BE2C (cell line): Measurements from ENCODE around the gene IL4R.

Source experiments
- DNase-seq: peaks from one replicate; pipeline ENCODE4 v3.0.0-alpha.2; 2020
- H3K27me3 ChIP-seq: fragments of 250-450 bp; sonication (Bioruptor Pico); 2 replicates; pipeline ENCODE4 v1.5.1; 2020; ENCODE audit warnings: mild to moderate bottlenecking
- H3K36me3 ChIP-seq: fragments of 250-450 bp; sonication (Bioruptor Pico); 2 replicates; pipeline ENCODE4 v1.5.1; 2020; ENCODE audit warnings: mild to moderate bottlenecking
- H3K4me1 ChIP-seq: fragments of 250-450 bp; sonication (Bioruptor Pico); 2 replicates; pipeline ENCODE4 v1.5.1; 2020
- H3K4me3 ChIP-seq: 2 replicates; pipeline ENCODE4 v1.5.1; 2011; ENCODE audit warnings: low read depth, low read length
- H3K9me3 ChIP-seq: fragments of 250-450 bp; sonication (Bioruptor Pico); 2 replicates; pipeline ENCODE4 v1.5.1; 2020
- TF ChIP-seq, protein P1 (sequence below): IDR thresholded peaks from 2 replicates; pipeline ENCODE4 v1.5.1; 2012; ENCODE audit warnings: mild to moderate bottlenecking, low read depth, low read length

The IL4R gene

DNA sequence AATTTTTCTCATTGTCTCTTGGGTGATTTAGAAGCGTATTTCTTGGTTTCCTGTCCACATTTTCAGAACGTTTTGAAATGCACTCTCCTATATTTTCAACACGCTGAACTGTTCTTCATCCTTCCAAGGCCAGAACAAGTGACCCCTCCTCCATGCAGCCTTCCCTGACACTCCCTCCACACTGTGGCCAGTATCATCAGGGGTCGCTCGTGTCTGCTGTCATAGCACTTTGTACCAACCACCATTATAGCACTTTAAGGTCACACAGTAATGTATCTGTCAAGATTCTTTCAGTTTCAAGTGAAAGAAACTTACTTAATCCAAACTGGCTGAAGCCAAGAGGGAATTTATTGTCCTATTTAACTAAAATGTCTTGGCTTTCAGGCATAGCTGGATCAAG, 70.7 kb downstream of the IL4R start:
- no peaks in the 10 kb centered on the region for H3K4me1 ChIP-seq
- DNase-seq = no peak
- H3K4me3 ChIP-seq = no peak overlapping the region
- TF ChIP-seq, protein P1, sequence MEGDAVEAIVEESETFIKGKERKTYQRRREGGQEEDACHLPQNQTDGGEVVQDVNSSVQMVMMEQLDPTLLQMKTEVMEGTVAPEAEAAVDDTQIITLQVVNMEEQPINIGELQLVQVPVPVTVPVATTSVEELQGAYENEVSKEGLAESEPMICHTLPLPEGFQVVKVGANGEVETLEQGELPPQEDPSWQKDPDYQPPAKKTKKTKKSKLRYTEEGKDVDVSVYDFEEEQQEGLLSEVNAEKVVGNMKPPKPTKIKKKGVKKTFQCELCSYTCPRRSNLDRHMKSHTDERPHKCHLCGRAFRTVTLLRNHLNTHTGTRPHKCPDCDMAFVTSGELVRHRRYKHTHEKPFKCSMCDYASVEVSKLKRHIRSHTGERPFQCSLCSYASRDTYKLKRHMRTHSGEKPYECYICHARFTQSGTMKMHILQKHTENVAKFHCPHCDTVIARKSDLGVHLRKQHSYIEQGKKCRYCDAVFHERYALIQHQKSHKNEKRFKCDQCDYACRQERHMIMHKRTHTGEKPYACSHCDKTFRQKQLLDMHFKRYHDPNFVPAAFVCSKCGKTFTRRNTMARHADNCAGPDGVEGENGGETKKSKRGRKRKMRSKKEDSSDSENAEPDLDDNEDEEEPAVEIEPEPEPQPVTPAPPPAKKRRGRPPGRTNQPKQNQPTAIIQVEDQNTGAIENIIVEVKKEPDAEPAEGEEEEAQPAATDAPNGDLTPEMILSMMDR = no peak
- H3K9me3 ChIP-seq = no peaks in the 10 kb centered on the region
- no peaks in the 10 kb centered on the region for H3K27me3 ChIP-seq
- no peaks in the 10 kb centered on the region for H3K36me3 ChIP-seq

DNA sequence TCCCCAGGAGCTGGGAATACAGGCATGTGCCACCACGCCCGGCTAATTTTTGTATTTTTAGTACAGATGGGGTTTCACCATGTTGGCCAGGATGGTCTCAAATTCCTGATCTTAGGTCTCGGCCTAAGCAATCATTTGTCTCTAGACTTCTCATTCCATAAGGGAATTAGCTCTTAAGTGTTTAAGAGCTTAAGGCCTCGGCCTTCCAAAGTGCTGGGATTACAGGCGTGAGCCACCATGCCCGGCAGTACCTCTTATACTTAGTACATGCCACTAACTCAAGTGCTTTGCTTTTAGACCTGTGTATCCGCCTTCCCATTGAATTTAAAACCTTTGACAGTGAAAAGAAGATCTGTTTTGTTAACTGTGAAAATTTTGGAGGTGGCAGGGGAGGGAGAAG, 71.6 kb downstream of the IL4R start:
- Histone ChIP-seq H3K9me3 (no peaks in the 10 kb centered on the region), H3K4me1 (no peaks in the 10 kb centered on the region), H3K36me3 (no peaks in the 10 kb centered on the region), H3K27me3 (no peaks in the 10 kb centered on the region), H3K4me3 (no peak overlapping the region)
- TF ChIP-seq, protein P1 = no peak
- DNase-seq = no peak

DNA sequence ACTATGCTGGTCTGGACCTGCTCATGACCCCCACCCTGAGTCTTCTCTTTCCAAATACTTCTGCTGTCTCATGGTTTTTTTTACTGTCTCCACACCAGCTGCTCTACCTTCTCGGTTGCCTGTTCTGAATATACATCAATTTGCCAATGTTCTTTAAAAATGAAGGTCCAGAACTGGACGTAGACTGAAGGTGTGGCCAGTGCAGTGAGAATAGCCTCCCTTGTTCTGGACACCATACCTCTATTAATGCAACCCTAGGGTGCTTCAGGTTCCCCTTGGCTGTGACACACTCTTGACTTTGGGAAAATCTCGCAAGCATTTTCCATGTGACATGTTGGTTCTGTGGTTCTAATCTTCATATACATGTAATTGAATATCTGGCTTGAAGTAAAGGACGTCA, 72.9 kb downstream of the IL4R start:
- Histone ChIP-seq H3K4me1 (no peaks in the 10 kb centered on the region), H3K36me3 (no peaks in the 10 kb centered on the region), H3K9me3 (no peaks in the 10 kb centered on the region), H3K27me3 (no peaks in the 10 kb centered on the region), H3K4me3 (no peak overlapping the region)
- DNase-seq = no peak
- TF ChIP-seq, protein P1 = no peak

DNA sequence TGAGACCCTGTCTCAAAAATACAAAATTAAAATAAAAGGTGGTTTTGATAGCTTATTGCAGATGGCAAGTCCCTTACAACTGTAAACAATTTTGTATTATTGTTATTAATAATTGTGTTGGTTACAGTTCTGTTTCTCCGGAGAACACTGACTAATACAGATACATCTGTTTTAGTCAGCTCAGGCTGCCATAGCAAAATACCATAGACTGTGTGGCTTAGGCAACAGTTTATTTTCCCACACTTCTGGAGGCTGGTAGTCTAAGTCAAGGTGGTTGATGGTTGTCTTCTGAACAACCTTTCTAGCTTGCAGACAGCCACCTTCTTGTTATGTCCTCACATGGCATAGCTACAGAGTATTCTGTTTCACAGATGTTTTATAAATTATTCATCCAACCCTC, 74.0 kb downstream of the IL4R start:
- TF ChIP-seq, protein P1 = no peak
- DNase-seq = no peak
- Histone ChIP-seq H3K4me1 (no peaks in the 10 kb centered on the region), H3K36me3 (no peaks in the 10 kb centered on the region), H3K9me3 (no peaks in the 10 kb centered on the region), H3K4me3 (no peak overlapping the region), H3K27me3 (no peaks in the 10 kb centered on the region)

DNA sequence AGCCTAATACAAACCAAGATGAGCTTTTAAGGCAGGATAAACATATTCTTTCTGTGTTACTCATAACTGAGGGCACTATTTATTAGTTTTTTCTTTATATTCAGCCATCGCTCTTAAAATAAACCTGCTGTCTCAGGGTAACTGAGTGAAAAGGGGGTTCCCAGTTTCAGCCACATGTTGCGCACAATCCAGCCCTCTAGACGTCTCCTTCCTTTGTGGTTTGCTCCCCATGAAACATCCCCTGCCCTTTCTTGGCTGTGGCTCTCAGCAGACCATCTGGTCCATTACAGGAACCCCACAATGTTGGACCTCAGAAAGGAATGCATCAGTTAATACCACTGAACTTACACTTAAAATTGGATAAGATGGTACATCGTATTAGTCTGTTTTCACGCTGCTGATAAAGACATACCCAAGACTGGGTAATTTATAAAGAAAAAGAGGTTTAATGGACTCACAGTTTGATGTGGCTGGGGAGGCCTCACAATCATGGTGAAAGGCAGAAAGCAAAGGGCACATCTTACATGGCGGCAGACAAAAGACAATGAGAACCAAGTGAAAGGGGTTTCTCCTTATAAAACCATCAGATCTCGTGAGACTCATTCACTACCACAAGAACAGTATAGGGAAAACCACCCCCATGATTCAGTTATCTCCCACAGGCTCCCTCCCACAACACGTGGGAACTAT, 75.6 kb downstream of the IL4R start:
- H3K36me3 ChIP-seq = no peaks in the 10 kb centered on the region
- H3K4me1 ChIP-seq = no peaks in the 10 kb centered on the region
- TF ChIP-seq, protein P1 = no peak
- no peaks in the 10 kb centered on the region for H3K27me3 ChIP-seq
- H3K4me3 ChIP-seq = no peak overlapping the region
- H3K9me3 ChIP-seq = no peaks in the 10 kb centered on the region
- DNase-seq = no peak

DNA sequence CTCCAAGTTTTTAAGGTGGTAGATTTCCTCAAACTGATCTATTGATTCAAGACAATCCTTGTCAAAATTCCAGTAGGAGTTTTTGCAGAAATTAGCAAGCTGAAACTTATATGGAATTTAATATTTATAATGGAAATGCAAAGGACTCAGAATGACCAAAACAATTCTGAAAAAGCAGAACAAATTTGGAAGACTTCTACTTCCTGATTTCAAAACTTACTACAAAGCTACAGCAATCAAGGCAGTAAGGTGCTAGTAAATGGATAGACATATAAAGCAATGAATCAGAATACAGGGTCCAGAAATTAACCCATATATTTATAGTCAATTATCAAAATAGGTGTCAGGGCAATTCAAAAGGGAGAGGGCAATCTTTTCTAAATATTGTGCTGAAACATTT, 76.4 kb downstream of the IL4R start:
- Histone ChIP-seq H3K27me3 (no peaks in the 10 kb centered on the region), H3K36me3 (no peaks in the 10 kb centered on the region), H3K4me1 (no peaks in the 10 kb centered on the region), H3K9me3 (no peaks in the 10 kb centered on the region), H3K4me3 (no peak overlapping the region)
- TF ChIP-seq, protein P1 = no peak
- DNase-seq = no peak
